OCI-LY7 (cell line): ENCODE data around the gene ERP44. TPM values are rescaled to one million over a fixed set of nuclear protein-coding genes. Genes with fewer than 3 reads are reported as not detected.

ENCODE experiments used
- BruUV-seq: library from RNA; stranded (reverse); fragments of 400-500 nt; replicated peaks from 2 replicates; lab custom pipeline; 2021; lab: Mats Ljungman, UMichigan
- CTCF ChIA-PET: fragments of 300-600 bp; sonication (Branson Sonifier 250); formaldehyde crosslinking; loops from one replicate; lab custom pipeline; 2022; ENCODE audit warnings: antibody characterized with exemption; ENCODE audit not compliant: unreplicated experiment; lab: Charles Lee
- POLR2A ChIA-PET: fragments of 300-600 bp; sonication (Branson Sonifier 250); formaldehyde crosslinking; loops from one replicate; lab custom pipeline; 2022; ENCODE audit warnings: antibody characterized with exemption; lab: Charles Lee
- DNase-seq: peaks from one replicate; pipeline ENCODE4 v3.0.0-alpha.2; 2015; ENCODE audit warnings: low spot score
- H2AFZ ChIP-seq: fragments of 200-600 bp; sonication (generic), shearing (Covaris generic); 2 replicates; pipeline ENCODE4 v1.6.1; 2014; ENCODE audit warnings: mild to moderate bottlenecking, antibody characterized with exemption, low read length, moderate library complexity
- H3K27ac ChIP-seq: fragments of 200-600 bp; sonication (generic); 2 replicates; pipeline ENCODE4 v1.5.1; 2014; ENCODE audit warnings: mixed run types, low read depth, mild to moderate bottlenecking, moderate library complexity, low read length, inconsistent platforms; ENCODE audit not compliant: poor library complexity, severe bottlenecking
- H3K36me3 ChIP-seq: fragments of 200-600 bp; sonication (generic); 2 replicates; pipeline ENCODE4 v1.6.1; 2014; ENCODE audit warnings: mild to moderate bottlenecking, antibody characterized with exemption, low read length, moderate library complexity, mixed read lengths; ENCODE audit not compliant: insufficient read depth
- H3K4me1 ChIP-seq: fragments of 200-600 bp; sonication (generic); 2 replicates; pipeline ENCODE4 v1.5.1; 2014; ENCODE audit warnings: mild to moderate bottlenecking, low read length; ENCODE audit not compliant: insufficient read depth, poor library complexity, severe bottlenecking
- H3K4me2 ChIP-seq: fragments of 200-600 bp; sonication (generic); 2 replicates; pipeline ENCODE4 v1.6.1; 2014; ENCODE audit warnings: mild to moderate bottlenecking, low read length
- H3K4me3 ChIP-seq: fragments of 200-600 bp; sonication (generic); 2 replicates; pipeline ENCODE4 v1.5.1; 2014; ENCODE audit warnings: mild to moderate bottlenecking, low read depth, low read length; ENCODE audit not compliant: poor library complexity, severe bottlenecking
- H3K79me2 ChIP-seq: fragments of 200-600 bp; sonication (generic); 2 replicates; pipeline ENCODE4 v1.6.1; 2016; ENCODE audit warnings: low read depth, mild to moderate bottlenecking, low read length, moderate library complexity, mixed read lengths; ENCODE audit not compliant: insufficient read depth
- H3K9me2 ChIP-seq: fragments of 200-600 bp; sonication (generic); 2 replicates; pipeline ENCODE4 v1.6.1; 2016; ENCODE audit warnings: mild to moderate bottlenecking, low read length, mixed read lengths; ENCODE audit not compliant: insufficient read depth
- H3K9me3 ChIP-seq: fragments of 200-600 bp; sonication (generic); 2 replicates; pipeline ENCODE4 v1.6.1; 2014; ENCODE audit warnings: mild to moderate bottlenecking, mixed run types, low read length, mixed read lengths
- H4K20me1 ChIP-seq: fragments of 200-600 bp; sonication (generic); 2 replicates; pipeline ENCODE4 v1.6.1; 2014; ENCODE audit warnings: mild to moderate bottlenecking, antibody characterized with exemption, low read length, moderate library complexity, mixed read lengths; ENCODE audit not compliant: insufficient read depth
- CTCF ChIP-seq: fragments of 200-600 bp; sonication (generic); conservative IDR thresholded peaks from 2 replicates; pipeline ENCODE4 v1.5.1; 2014; ENCODE audit warnings: mild to moderate bottlenecking, antibody characterized with exemption, low read length, moderate library complexity, mixed read lengths
- EZH2phosphoT487 ChIP-seq: fragments of 200-600 bp; sonication (generic); IDR thresholded peaks from 2 replicates; pipeline ENCODE4 v1.6.1; 2018; ENCODE audit warnings: low read depth, borderline replicate concordance, mild to moderate bottlenecking, mixed run types, antibody characterized with exemption, low read length, moderate library complexity, mixed read lengths
- intact Hi-C: fragments of 100-400 bp; cut with micrococcal nuclease; formaldehyde crosslinking; loops from one replicate; pipeline ENCODE4 v1.10.0; 2022; ENCODE audit not compliant: unreplicated experiment
- total RNA-seq, 2 experiments: library from RNA; depleted of rRNA in 1 of 2; stranded (reverse); fragments of >200 nt in 1 of 2; shearing (Covaris generic) in 1 of 2; gene quantifications; 2 replicates each; pipeline ENCODE4 v1.2.3, GENCODE V29; 2014 to 2022

The ERP44 gene
- total RNA-seq, 2 experiments from 2014 or later: 19.3 to 28.1 TPM

- Histone ChIP-seq H3K36me3 (peaks cover 17% of the 10 kb centered on the region), H3K27ac (no peak overlapping the region), H2AFZ (no peak overlapping the region), H3K4me1 (no peaks in the 10 kb centered on the region), H3K79me2 (no peaks in the 10 kb centered on the region), H3K9me2 (no peaks in the 10 kb centered on the region), H3K4me3 (no peak overlapping the region), H4K20me1 (no peaks in the 10 kb centered on the region), H3K4me2 (no peak overlapping the region), H3K9me3 (peaks cover 3% of the 10 kb centered on the region; the same call in 1 of the 2 replicates)
- BruUV-seq: no TSS peak
- intact Hi-C loops: no loop called here
- no peak for DNase-seq
- POLR2A ChIA-PET: interaction anchor here (0.6 to 0.7 kb wide), 3 partner anchors 218 to 463 kb away, joined by 3 to 5 read pairs (median 3); no protein-coding TSS in a partner anchor
- CTCF ChIA-PET: no interaction called here
- TF ChIP-seq EZH2phosphoT487 (no peak), CTCF (no peak)
Measured at GRCh38 chr9:99948482-99948881, 150.3 kb downstream of the ERP44 start.

- H3K4me1 ChIP-seq: no peaks in the 10 kb centered on the region
- intact Hi-C loops: no loop called here
- H3K9me2 ChIP-seq: no peaks in the 10 kb centered on the region
- H2AFZ ChIP-seq: no peak overlapping the region
- H3K4me2 ChIP-seq: no peak overlapping the region
- ChIA-PET CTCF (no interaction called here), POLR2A (interaction anchor here (0.9 to 1.2 kb wide), 3 partner anchors 8 to 31 kb away, joined by 3 read pairs; no protein-coding TSS in a partner anchor)
- peaks cover 13% of the 10 kb centered on the region for H3K36me3 ChIP-seq
- DNase-seq: no peak
- H4K20me1 ChIP-seq: no peaks in the 10 kb centered on the region
- no peaks in the 10 kb centered on the region for H3K9me3 ChIP-seq
- H3K79me2 ChIP-seq: no peaks in the 10 kb centered on the region
- TF ChIP-seq EZH2phosphoT487: no peak
- TF ChIP-seq CTCF: no peak
- no peak overlapping the region for H3K4me3 ChIP-seq
- no peak overlapping the region for H3K27ac ChIP-seq
- no TSS peak for BruUV-seq
Measured at GRCh38 chr9:99947395-99947794, 151.4 kb downstream of the ERP44 start.

- no peak overlapping the region for H3K4me3 ChIP-seq
- ChIA-PET CTCF (no interaction called here), POLR2A (interaction anchor here (1.2 kb wide), 1 partner anchor 20 kb away, joined by 3 read pairs; no protein-coding TSS in a partner anchor)
- H3K9me2 ChIP-seq: no peaks in the 10 kb centered on the region
- no peak overlapping the region for H3K4me2 ChIP-seq
- no peaks in the 10 kb centered on the region for H3K9me3 ChIP-seq
- no peak overlapping the region for H3K27ac ChIP-seq
- no peak for DNase-seq
- no peaks in the 10 kb centered on the region for H4K20me1 ChIP-seq
- BruUV-seq: no TSS peak
- peaks cover 5% of the 10 kb centered on the region; the same call in 1 of the 2 replicates for H3K36me3 ChIP-seq
- H3K4me1 ChIP-seq: no peaks in the 10 kb centered on the region
- intact Hi-C loops: no loop called here
- TF ChIP-seq CTCF (no peak), EZH2phosphoT487 (no peak)
- H3K79me2 ChIP-seq: no peaks in the 10 kb centered on the region
- H2AFZ ChIP-seq: no peak overlapping the region
Measured at GRCh38 chr9:99936947-99937587, 161.7 kb downstream of the ERP44 start.
